AML-193 (cell line): Measurements from ENCODE around the gene LSAMP.

Source experiments
- DNase-seq, 2 experiments: peaks; one replicate each; lab custom pipeline; 2025; lab: John Stamatoyannopoulos, UW

The LSAMP gene

GRCh38 chr3:116354382-116354781 is 90.9 kb downstream of the LSAMP start:
- no peak for DNase-seq

- DNase-seq, result no peak
Observed at GRCh38 chr3:116350119-116350733, 95.1 kb downstream of the LSAMP start.

- no peak for DNase-seq
Observed at GRCh38 chr3:116348216-116348615, 97.1 kb downstream of the LSAMP start.

GRCh38 chr3:116342499-116342898 is 102.8 kb downstream of the LSAMP start:
- no peak for DNase-seq

- DNase-seq, result no peak
Observed at GRCh38 chr3:116341899-116342298, 103.4 kb downstream of the LSAMP start.

GRCh38 chr3:116341381-116341780 is 103.9 kb downstream of the LSAMP start:
- no peak for DNase-seq

- DNase-seq, result no peak
Observed at GRCh38 chr3:116340680-116341216, 104.5 kb downstream of the LSAMP start.

GRCh38 chr3:116339441-116340028 is 105.8 kb downstream of the LSAMP start:
- DNase-seq, result no peak

- DNase-seq, result no peak
Observed at GRCh38 chr3:116338713-116339112, 106.6 kb downstream of the LSAMP start.

GRCh38 chr3:116337229-116337628 is 108.1 kb downstream of the LSAMP start:
- DNase-seq, result no peak

- DNase-seq, result no peak
Observed at GRCh38 chr3:116331380-116331779, 113.9 kb downstream of the LSAMP start.

- DNase-seq, result no peak
Observed at GRCh38 chr3:116322750-116323375, 122.4 kb downstream of the LSAMP start.

GRCh38 chr3:116318370-116318769 is 126.9 kb downstream of the LSAMP start:
- no peak for DNase-seq

- DNase-seq, result no peak
Observed at GRCh38 chr3:116316771-116317170, 128.5 kb downstream of the LSAMP start.

- DNase-seq, result no peak
Observed at GRCh38 chr3:116314476-116314875, 130.8 kb downstream of the LSAMP start.

GRCh38 chr3:116306720-116307119 is 138.6 kb downstream of the LSAMP start:
- DNase-seq, result no peak

- no peak for DNase-seq
Observed at GRCh38 chr3:116306149-116306548, 139.1 kb downstream of the LSAMP start.

- DNase-seq, result no peak
Observed at GRCh38 chr3:116302087-116302747, 143.1 kb downstream of the LSAMP start.

- DNase-seq, result no peak
Observed at GRCh38 chr3:116301422-116301821, 143.9 kb downstream of the LSAMP start.

GRCh38 chr3:116300226-116300625 is 145.1 kb downstream of the LSAMP start:
- no peak for DNase-seq

- no peak for DNase-seq
Observed at GRCh38 chr3:116299646-116300081, 145.6 kb downstream of the LSAMP start.

GRCh38 chr3:116298151-116298550 is 147.1 kb downstream of the LSAMP start:
- no peak for DNase-seq

GRCh38 chr3:116291141-116291540 is 154.1 kb downstream of the LSAMP start:
- DNase-seq, result no peak
